Heart left ventricle (tissue), 16 donors: ENCODE data around the gene DTNA. TPM values are rescaled to one million over a fixed set of nuclear protein-coding genes. Genes with fewer than 3 reads are reported as not detected.
"Not testable (repeated sequence)": the region's sequence is repeated elsewhere in the genome, so short reads cannot be mapped to it uniquely, and the experiment has no call there.

ENCODE experiments used
- ATAC-seq, 4 donors: fragments of 200-7000 bp; cut with Tn5 transposase; one replicate each; pipeline ENCODE4 v1.9.1; 2020 to 2022; ENCODE audit warnings: moderate library complexity in 4 of 4, mild to moderate bottlenecking in 3 of 4, moderate number of reproducible peaks in 1 of 4
- DNase-seq, 5 donors: peaks; one replicate each; pipeline ENCODE4 v3.0.0-alpha.2; 2020
- H3K27ac ChIP-seq, 12 donors: fragments of 200-600 bp; sonication (generic) in 4 of 12; one replicate each; pipeline versions ENCODE4 v1.5.0 to v1.8.0; 2016 to 2022; ENCODE audit warnings: mild to moderate bottlenecking in 2 of 12
- H3K27me3 ChIP-seq, 9 donors: fragments of 200-600 bp; sonication (generic) in 2 of 9; one replicate each; pipeline versions ENCODE4 v1.5.1 to v1.8.0; 2016 to 2022; ENCODE audit warnings: mild to moderate bottlenecking in 3 of 9
- H3K36me3 ChIP-seq, 9 donors: fragments of 200-600 bp; sonication (generic) in 2 of 9; one replicate each; pipeline versions ENCODE4 v1.5.0 to v1.8.0; 2018 to 2022; ENCODE audit warnings: mild to moderate bottlenecking in 2 of 9
- H3K4me1 ChIP-seq, 12 donors: fragments of 200-600 bp; sonication (generic) in 4 of 12; one replicate each; pipeline versions ENCODE4 v1.5.0 to v1.8.0; 2016 to 2022; ENCODE audit warnings: mild to moderate bottlenecking in 3 of 12
- H3K4me3 ChIP-seq, 12 donors: fragments of 200-600 bp; sonication (generic) in 4 of 12; one replicate each; pipeline versions ENCODE4 v1.5.0 to v1.8.0; 2017 to 2022; ENCODE audit warnings: mild to moderate bottlenecking in 9 of 12, moderate library complexity in 4 of 12
- H3K9me3 ChIP-seq, 12 donors: fragments of 200-600 bp; sonication (generic) in 4 of 12; one replicate each; pipeline versions ENCODE4 v1.5.0 to v1.8.0; 2016 to 2022; ENCODE audit warnings: mild to moderate bottlenecking in 1 of 12
- POLR2A ChIP-seq, 2 donors: fragments of 450-650 bp; IDR thresholded peaks; one replicate each; pipeline ENCODE4 v1.6.1; 2017; ENCODE audit warnings: antibody characterized with exemption in 2 of 2, mild to moderate bottlenecking in 2 of 2, moderate library complexity in 2 of 2
- WGBS, 4 donors: extraction: QIAGEN DNeasy Blood & Tissue Kit in 2 of 4; methylation state at CpG; one replicate each; pipeline versions ENCODE4 v1.1.5 to v1.1.7; 2013 to 2018; 5-methylcytosine and 5-hydroxymethylcytosine counted together
- intact Hi-C, 10 donors: fragments of 100-400 bp; cut with DNase I; formaldehyde crosslinking; loops; one replicate each; pipeline versions ENCODE4 v1.11.1 to v1.14.2; 2022
- polyA plus RNA-seq, 2 donors: library from polyadenylated mRNA; stranded (reverse); fragments of 200-250 nt; gene quantifications; one replicate each; pipeline ENCODE4 v1.2.3, GENCODE V29; 2013
- total RNA-seq, 9 donors: library from RNA; depleted of rRNA in 2 of 9; stranded (reverse); fragments of >200 nt in 2 of 9; fragmentation: NEBNext Ultra II Directional in 3 of 9; extraction: Animal tissue kit (Norgen Biotek cat#: 25700) in 3 of 9; gene quantifications; one replicate each; pipeline versions ENCODE4 v1.1.0 to v1.2.4, GENCODE V29; 2016 to 2023
- TF ChIP-seq, protein P1 (sequence below), 12 donors: fragments of 200-600 bp; sonication (generic) in 4 of 12; IDR thresholded peaks; one replicate each; pipeline versions ENCODE4 v1.5.0 to v1.8.0; 2018 to 2022; ENCODE audit warnings: antibody characterized with exemption in 12 of 12, mild to moderate bottlenecking in 5 of 12
- donor health status: ischemic (EF 13 %, LVEDD 7.1; RV severe dilation, severe dysfunction).
- donor health status: healthy with polysubstance abuse.
- donor health status: DM: no; HTN: yes; CAD: no.
- donor health status: DM: no; HTN: no; CAD: no.
- donor health status: ischemic (EF 25% LVEDD 6.9; RV normal size, moderate dysfunction).
- donor health status: ischemic (EF 25% LVEDD 5.7; RV mildly dilated, moderate dysfunction).
- donor health status: healthy.
- donor health status: DM: yes; HTN: yes; CAD: no.
- donor health status: ischemic (EF 35%, LVEDD 5.7; RV mildly dilated, moderate dysfunction).
- donor health status: nonischemic (EF 11% LVEDD 7.7; RV severe dilation, severe dysfunction).
- donor health status: DM: yes; HTN: yes; CAD: no.
- donor health status: PGD.
- donor health status: ischemic (EF 29% LVEDD 5.4; RV normal size, mild dysfunction).
- donor health status: nonischemic (EF 23%, LVEDD 6.1; RV moderate dilation, normal function).

Gene DTNA
- total and polyA plus RNA-seq, 11 donors = 92.6 to 220 (median 181) TPM

DNA sequence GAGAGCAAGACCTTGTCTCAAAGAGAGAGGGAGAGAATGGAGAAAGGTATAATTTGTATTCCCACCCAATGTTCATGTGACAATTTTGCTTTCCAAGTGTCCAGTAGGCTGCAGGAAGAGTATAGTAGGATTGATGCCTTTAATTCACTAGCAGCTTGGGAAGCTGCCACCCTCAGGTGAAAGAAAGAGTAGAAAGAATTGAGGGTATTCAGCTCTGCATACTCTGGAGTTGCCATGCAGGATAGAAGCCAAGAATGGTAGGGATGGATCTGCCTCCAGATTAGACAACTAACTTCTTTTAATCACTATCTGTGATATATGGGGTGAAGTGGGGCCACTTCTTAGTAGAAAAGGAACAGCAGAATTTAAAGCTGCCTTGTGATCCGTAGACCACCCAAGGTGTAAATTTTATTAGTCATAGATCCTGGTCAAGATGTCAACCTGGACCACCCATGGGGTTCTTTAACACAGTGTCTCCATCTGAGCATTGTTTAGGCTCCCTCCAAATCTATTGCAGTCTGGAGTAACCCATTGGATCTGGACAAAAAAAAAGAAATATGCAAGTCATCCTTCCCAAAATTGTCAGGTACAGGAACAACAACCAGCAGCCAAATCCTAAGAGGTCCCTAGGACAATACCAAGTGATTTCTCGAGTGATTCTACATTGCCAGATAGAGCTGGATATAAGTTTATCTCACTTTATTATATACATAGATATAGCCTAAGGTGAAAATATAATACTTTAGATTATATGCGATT lies 33.1 kb upstream of the DTNA start:
- H3K27ac ChIP-seq = no peak overlapping the region
- DNase-seq = no peak
- H3K36me3 ChIP-seq = peaks cover 0 to 5% (median 0%) of the 10 kb centered on the region in 9 donors
- no peaks in the 10 kb centered on the region for H3K27me3 ChIP-seq
- intact Hi-C loops = no loop called here
- no peak overlapping the region for H3K4me3 ChIP-seq
- 78 to 92% (median 88%) methylated on average over 3 of the region's 3 CpGs for WGBS, 4 donors
- TF ChIP-seq, protein P1, sequence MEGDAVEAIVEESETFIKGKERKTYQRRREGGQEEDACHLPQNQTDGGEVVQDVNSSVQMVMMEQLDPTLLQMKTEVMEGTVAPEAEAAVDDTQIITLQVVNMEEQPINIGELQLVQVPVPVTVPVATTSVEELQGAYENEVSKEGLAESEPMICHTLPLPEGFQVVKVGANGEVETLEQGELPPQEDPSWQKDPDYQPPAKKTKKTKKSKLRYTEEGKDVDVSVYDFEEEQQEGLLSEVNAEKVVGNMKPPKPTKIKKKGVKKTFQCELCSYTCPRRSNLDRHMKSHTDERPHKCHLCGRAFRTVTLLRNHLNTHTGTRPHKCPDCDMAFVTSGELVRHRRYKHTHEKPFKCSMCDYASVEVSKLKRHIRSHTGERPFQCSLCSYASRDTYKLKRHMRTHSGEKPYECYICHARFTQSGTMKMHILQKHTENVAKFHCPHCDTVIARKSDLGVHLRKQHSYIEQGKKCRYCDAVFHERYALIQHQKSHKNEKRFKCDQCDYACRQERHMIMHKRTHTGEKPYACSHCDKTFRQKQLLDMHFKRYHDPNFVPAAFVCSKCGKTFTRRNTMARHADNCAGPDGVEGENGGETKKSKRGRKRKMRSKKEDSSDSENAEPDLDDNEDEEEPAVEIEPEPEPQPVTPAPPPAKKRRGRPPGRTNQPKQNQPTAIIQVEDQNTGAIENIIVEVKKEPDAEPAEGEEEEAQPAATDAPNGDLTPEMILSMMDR (IDR thresholded peaks at IDR 0.05) = no peak
- TF ChIP-seq POLR2A (IDR thresholded peaks at IDR 0.05) = no peak
- ATAC-seq = no peak
- H3K9me3 ChIP-seq = no peaks in the 10 kb centered on the region
- peaks cover 0 to 8% (median 0%) of the 10 kb centered on the region in 12 donors for H3K4me1 ChIP-seq

DNA sequence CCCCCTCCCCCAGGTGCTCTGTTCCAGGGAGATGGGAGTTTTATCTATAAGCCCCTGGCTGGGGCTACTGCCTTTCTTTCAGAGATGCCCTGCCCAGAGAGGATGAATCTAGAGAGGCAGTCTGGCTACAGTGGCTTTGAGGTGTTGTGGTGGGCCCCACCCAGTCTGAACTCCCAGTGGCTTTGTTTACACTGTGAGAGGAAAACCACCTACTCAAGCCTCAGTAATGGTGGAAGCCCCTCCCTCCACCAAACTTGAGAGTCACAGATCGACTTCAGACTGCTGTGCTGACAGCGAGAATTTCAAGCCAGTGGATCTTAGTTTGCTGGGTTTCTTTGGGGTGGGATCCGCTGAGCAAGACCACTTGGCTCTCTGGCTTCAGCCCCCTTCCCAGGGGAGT lies 20.3 kb upstream of the DTNA start:
- WGBS, 4 donors = 71 to 93% (median 82%) methylated on average over 3 of the region's 3 CpGs
- intact Hi-C loops = not testable (repeated sequence)

DNA sequence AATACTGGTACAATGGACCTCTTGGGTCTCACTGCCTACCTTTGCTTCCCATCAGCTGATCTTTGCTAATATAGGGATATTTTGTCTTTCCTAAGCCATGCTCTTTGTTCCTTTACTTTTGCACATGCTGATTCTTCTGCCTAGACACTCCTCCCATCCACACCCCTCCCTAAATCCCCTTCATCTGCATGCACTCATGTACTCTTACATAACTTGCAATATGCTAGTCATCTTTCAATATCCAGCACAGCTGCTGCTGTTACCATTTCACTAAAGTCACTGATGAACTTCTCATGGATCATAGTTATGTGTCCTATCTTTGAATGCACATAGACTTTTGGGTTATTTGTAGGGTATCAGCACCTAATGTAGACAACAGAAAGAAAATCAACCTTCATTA lies 18.5 kb upstream of the DTNA start:
- intact Hi-C loops = no loop called here
- ATAC-seq = peak in 2 of 4 donors; percentile 33 to 41

More for the DNA sequence above, 20.3 kb upstream of the DTNA start:
- H3K27me3 ChIP-seq, H3K9me3 ChIP-seq, H3K4me3 ChIP-seq, ATAC-seq, H3K36me3 ChIP-seq, H3K27ac ChIP-seq, DNase-seq: not testable (repeated sequence)
- H3K4me1 ChIP-seq = peaks cover 0 to 28% (median 3%) of the 10 kb centered on the region in 12 donors

DNA sequence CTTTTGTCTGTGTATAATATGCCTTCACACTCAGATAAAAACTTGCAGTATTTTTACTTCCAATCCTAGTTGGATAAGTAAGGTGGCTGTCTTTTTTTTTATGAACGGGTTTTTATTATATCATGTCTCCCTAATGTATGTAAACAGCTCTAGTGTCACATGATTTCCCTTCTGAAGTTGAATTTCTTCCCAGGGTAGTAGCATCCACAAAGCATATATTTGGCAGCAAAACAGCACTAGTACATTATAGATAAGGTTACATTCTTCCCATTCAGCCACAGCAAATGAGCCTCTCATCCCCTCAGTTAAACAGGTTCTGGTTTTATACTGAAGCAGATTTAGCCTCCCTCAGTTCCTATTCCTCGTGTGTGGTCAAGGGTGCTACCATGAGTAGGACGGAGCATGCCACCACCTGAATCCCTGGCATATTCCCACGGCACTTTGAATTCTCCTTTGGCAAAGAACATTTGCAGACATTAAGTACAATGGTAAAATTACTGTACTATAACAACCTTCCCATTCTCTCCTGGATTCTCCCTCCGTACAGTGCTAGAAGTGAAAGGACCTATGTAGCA lies 15.4 kb upstream of the DTNA start:
- ATAC-seq (peak in 1 of 4 donors; percentile 56), DNase-seq (no peak)
- no peaks in the 10 kb centered on the region for H3K9me3 ChIP-seq
- H3K36me3 ChIP-seq = no peaks in the 10 kb centered on the region
- H3K4me1 ChIP-seq = peaks cover 0 to 27% (median 6%) of the 10 kb centered on the region in 12 donors
- no peaks in the 10 kb centered on the region for H3K27me3 ChIP-seq
- TF ChIP-seq, protein P1 (IDR thresholded peaks at IDR 0.05) = no peak
- no peak for TF ChIP-seq POLR2A (IDR thresholded peaks at IDR 0.05)
- 36 to 52% (median 44%) methylated on average over 5 of the region's 5 CpGs for WGBS, 4 donors
- intact Hi-C loops = no loop called here
- H3K4me3 ChIP-seq = no peak overlapping the region
- no peak overlapping the region for H3K27ac ChIP-seq

More for the DNA sequence above, 18.5 kb upstream of the DTNA start:
- no peaks in the 10 kb centered on the region for H3K36me3 ChIP-seq
- peaks cover 0 to 32% (median 6%) of the 10 kb centered on the region in 12 donors for H3K4me1 ChIP-seq
- DNase-seq = no peak
- no peak overlapping the region for H3K4me3 ChIP-seq
- no peaks in the 10 kb centered on the region for H3K27me3 ChIP-seq
- TF ChIP-seq POLR2A (IDR thresholded peaks at IDR 0.05) = no peak
- TF ChIP-seq, protein P1 (IDR thresholded peaks at IDR 0.05) = no peak
- no peak overlapping the region for H3K27ac ChIP-seq
- no peaks in the 10 kb centered on the region for H3K9me3 ChIP-seq
